ENCODE data around the gene PPA1.

GRCh38 chr10:70183304-70183703 is 49.9 kb downstream of the PPA1 start:
- no peak for TF ChIP-seq NR3C1 (CRISPR knock-in tag; conservative IDR thresholded peaks at IDR 0.05; ENCODE audit: low read depth)
- TF ChIP-seq CTCF (IDR thresholded peaks at IDR 0.05): no peak
- no peak for TF ChIP-seq CREB1 (CRISPR knock-in tag; IDR thresholded peaks at IDR 0.05)
- TF ChIP-seq PRRX2 (CRISPR knock-in tag; IDR thresholded peaks at IDR 0.05): no peak
- TF ChIP-seq ATF3 (CRISPR knock-in tag; conservative IDR thresholded peaks at IDR 0.05): no peak
- TF ChIP-seq ZNF263 (CRISPR knock-in tag; IDR thresholded peaks at IDR 0.05; ENCODE audit: low read depth): no peak
- TF ChIP-seq ZNF512 (CRISPR knock-in tag; IDR thresholded peaks at IDR 0.05; ENCODE audit: borderline replicate concordance): no peak
- TF ChIP-seq JUN (CRISPR knock-in tag; IDR thresholded peaks at IDR 0.05): no peak
